ENCODE results near the gene SHB. TPM values are rescaled to one million over a fixed set of nuclear protein-coding genes. Genes with fewer than 3 reads are reported as not detected.
A peak's percentile ranks its signal among the peaks of the same experiment; 100 is the strongest.

The SHB gene
- total and polyA plus RNA-seq, 2 of the 13 experiments (the other 11 are each of a cell fraction or from before 2014, with no cell fraction given): 19.4 to 20.7 TPM

DNA sequence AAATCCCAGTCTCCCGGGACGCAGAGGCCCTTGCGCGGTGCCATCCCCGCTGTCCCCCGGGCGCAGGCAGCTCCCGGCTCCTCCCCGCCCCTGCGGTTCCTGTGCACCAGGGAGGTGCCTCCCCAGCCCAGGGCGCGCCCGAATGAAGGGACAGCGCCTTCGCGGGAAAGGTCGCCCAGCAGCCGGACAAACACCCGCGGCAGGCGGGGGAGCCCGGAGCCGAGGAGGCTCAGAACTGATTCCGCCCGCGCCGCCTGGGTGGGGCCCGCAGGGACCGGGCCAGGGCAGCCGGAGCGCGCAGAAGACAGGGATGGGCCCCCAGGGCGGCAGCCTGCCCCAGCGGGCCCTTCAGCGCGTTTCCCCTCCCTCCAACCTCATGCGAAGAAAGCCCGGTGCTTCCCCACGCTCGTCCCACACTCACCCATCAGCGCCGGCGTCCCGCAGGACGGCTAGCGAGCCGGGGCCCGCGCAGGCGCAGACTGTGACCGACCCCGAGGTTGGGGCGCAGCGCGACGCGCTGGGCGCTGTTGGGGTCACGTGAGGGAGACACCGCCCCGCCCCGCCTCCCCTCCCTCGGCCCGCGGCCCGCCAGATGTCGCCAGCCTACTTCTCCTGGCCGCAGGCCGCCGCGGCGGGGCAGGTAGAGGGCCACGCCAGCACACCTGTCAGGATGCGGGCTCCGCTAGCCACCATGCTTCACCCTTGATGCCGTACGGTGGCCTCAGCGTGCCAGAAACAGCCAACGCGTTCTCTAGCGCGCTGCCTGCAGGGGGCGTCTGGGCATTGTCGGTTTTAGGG lies 165.2 kb downstream of the SHB start, which contains the start of gene SLC25A51 (continued):
- TF ChIP-seq, protein P1, sequence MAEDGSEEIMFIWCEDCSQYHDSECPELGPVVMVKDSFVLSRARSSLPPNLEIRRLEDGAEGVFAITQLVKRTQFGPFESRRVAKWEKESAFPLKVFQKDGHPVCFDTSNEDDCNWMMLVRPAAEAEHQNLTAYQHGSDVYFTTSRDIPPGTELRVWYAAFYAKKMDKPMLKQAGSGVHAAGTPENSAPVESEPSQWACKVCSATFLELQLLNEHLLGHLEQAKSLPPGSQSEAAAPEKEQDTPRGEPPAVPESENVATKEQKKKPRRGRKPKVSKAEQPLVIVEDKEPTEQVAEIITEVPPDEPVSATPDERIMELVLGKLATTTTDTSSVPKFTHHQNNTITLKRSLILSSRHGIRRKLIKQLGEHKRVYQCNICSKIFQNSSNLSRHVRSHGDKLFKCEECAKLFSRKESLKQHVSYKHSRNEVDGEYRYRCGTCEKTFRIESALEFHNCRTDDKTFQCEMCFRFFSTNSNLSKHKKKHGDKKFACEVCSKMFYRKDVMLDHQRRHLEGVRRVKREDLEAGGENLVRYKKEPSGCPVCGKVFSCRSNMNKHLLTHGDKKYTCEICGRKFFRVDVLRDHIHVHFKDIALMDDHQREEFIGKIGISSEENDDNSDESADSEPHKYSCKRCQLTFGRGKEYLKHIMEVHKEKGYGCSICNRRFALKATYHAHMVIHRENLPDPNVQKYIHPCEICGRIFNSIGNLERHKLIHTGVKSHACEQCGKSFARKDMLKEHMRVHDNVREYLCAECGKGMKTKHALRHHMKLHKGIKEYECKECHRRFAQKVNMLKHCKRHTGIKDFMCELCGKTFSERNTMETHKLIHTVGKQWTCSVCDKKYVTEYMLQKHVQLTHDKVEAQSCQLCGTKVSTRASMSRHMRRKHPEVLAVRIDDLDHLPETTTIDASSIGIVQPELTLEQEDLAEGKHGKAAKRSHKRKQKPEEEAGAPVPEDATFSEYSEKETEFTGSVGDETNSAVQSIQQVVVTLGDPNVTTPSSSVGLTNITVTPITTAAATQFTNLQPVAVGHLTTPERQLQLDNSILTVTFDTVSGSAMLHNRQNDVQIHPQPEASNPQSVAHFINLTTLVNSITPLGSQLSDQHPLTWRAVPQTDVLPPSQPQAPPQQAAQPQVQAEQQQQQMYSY (CRISPR knock-in tag; IDR thresholded peaks at IDR 0.05): peak; percentile 30; the same call in 1 of the 2 replicates
- TF ChIP-seq, protein P2, sequence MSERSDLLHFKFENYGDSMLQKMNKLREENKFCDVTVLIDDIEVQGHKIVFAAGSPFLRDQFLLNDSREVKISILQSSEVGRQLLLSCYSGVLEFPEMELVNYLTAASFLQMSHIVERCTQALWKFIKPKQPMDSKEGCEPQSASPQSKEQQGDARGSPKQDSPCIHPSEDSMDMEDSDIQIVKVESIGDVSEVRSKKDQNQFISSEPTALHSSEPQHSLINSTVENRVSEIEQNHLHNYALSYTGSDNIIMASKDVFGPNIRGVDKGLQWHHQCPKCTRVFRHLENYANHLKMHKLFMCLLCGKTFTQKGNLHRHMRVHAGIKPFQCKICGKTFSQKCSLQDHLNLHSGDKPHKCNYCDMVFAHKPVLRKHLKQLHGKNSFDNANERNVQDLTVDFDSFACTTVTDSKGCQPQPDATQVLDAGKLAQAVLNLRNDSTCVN (CRISPR knock-in tag; IDR thresholded peaks at IDR 0.05; ENCODE audit: borderline replicate concordance): peak; percentile 40; the same call in 1 of the 2 replicates
- TF ChIP-seq, protein P3, sequence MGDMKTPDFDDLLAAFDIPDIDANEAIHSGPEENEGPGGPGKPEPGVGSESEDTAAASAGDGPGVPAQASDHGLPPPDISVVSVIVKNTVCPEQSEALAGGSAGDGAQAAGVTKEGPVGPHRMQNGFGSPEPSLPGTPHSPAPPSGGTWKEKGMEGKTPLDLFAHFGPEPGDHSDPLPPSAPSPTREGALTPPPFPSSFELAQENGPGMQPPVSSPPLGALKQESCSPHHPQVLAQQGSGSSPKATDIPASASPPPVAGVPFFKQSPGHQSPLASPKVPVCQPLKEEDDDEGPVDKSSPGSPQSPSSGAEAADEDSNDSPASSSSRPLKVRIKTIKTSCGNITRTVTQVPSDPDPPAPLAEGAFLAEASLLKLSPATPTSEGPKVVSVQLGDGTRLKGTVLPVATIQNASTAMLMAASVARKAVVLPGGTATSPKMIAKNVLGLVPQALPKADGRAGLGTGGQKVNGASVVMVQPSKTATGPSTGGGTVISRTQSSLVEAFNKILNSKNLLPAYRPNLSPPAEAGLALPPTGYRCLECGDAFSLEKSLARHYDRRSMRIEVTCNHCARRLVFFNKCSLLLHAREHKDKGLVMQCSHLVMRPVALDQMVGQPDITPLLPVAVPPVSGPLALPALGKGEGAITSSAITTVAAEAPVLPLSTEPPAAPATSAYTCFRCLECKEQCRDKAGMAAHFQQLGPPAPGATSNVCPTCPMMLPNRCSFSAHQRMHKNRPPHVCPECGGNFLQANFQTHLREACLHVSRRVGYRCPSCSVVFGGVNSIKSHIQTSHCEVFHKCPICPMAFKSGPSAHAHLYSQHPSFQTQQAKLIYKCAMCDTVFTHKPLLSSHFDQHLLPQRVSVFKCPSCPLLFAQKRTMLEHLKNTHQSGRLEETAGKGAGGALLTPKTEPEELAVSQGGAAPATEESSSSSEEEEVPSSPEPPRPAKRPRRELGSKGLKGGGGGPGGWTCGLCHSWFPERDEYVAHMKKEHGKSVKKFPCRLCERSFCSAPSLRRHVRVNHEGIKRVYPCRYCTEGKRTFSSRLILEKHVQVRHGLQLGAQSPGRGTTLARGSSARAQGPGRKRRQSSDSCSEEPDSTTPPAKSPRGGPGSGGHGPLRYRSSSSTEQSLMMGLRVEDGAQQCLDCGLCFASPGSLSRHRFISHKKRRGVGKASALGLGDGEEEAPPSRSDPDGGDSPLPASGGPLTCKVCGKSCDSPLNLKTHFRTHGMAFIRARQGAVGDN (CRISPR knock-in tag; IDR thresholded peaks at IDR 0.05): peak; percentile 98
- TF ChIP-seq NR2C2 (CRISPR knock-in tag; IDR thresholded peaks at IDR 0.05; ENCODE audit: borderline replicate concordance): peak; percentile 93
- no peak for TF ChIP-seq FOSL1 (CRISPR knock-in tag; IDR thresholded peaks at IDR 0.05; ENCODE audit: borderline replicate concordance)
- peak; percentile 94 for TF ChIP-seq BHLHE40 (IDR thresholded peaks at IDR 0.05; ENCODE audit: low read length)
- no peak for TF ChIP-seq ADNP (CRISPR knock-in tag; IDR thresholded peaks at IDR 0.05)
- peak; percentile 81 for TF ChIP-seq SIN3B (IDR thresholded peaks at IDR 0.05; ENCODE audit: low read length)
- peak; percentile 35 for TF ChIP-seq CCAR2 (optimal IDR thresholded peaks at IDR 0.05; ENCODE audit: low read depth, low read length)
- TF ChIP-seq GZF1 (CRISPR knock-in tag; IDR thresholded peaks at IDR 0.05): no peak
- TF ChIP-seq ZNF143 (CRISPR knock-in tag; IDR thresholded peaks at IDR 0.05): peak; percentile 58; the same call in 1 of the 2 replicates
- TF ChIP-seq ZSCAN25 (CRISPR knock-in tag; IDR thresholded peaks at IDR 0.05): peak; percentile 74; the same call in 1 of the 2 replicates
- TF ChIP-seq ERF (CRISPR knock-in tag; IDR thresholded peaks at IDR 0.05): peak; percentile 94
- no peak; the same call in 1 of the 2 replicates for TF ChIP-seq EED (CRISPR knock-in tag; IDR thresholded peaks at IDR 0.05)
- TF ChIP-seq ZNF282 (IDR thresholded peaks at IDR 0.05; ENCODE audit: partially characterized antibody): no peak
- TF ChIP-seq, protein P4, sequence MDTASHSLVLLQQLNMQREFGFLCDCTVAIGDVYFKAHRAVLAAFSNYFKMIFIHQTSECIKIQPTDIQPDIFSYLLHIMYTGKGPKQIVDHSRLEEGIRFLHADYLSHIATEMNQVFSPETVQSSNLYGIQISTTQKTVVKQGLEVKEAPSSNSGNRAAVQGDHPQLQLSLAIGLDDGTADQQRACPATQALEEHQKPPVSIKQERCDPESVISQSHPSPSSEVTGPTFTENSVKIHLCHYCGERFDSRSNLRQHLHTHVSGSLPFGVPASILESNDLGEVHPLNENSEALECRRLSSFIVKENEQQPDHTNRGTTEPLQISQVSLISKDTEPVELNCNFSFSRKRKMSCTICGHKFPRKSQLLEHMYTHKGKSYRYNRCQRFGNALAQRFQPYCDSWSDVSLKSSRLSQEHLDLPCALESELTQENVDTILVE (CRISPR knock-in tag; IDR thresholded peaks at IDR 0.05): peak; percentile 97; the same call in 1 of the 2 replicates
- peak; percentile 91; the same call in 1 of the 2 replicates for TF ChIP-seq KDM5B (CRISPR knock-in tag; IDR thresholded peaks at IDR 0.05; ENCODE audit: borderline replicate concordance)
- TF ChIP-seq SOX13 (IDR thresholded peaks at IDR 0.05): peak; percentile 44; the same call in 1 of the 2 replicates
- TF ChIP-seq SOX13 (CRISPR knock-in tag; conservative IDR thresholded peaks at IDR 0.05 in 1 of 2, IDR thresholded peaks at IDR 0.05 in 1 of 2): peak in 1 of 2 experiments; percentile 57; a peak in 2 of 4 replicates

Measured in HepG2 (cell line).